Breast epithelium (tissue), 4 donors: ENCODE measurements around the gene SIRPA. TPM values are rescaled to one million over a fixed set of nuclear protein-coding genes. Genes with fewer than 3 reads are reported as not detected.

Source experiments
- DNase-seq, 2 donors: peaks; one replicate each; pipeline ENCODE4 v3.0.0-alpha.2; 2019; ENCODE audit warnings: low spot score in 2 of 2
- H3K27ac ChIP-seq, 2 donors: fragments of 200-600 bp; sonication (generic) in 1 of 2; one replicate each; pipeline ENCODE4 v1.5.1; 2016 to 2019; ENCODE audit warnings: mild to moderate bottlenecking in 1 of 2
- H3K27me3 ChIP-seq, 2 donors: fragments of 200-600 bp; sonication (generic) in 1 of 2; one replicate each; pipeline versions ENCODE4 v1.5.1 to v1.6.0; 2017 to 2019; ENCODE audit warnings: control low read depth in 1 of 2, mild to moderate bottlenecking in 1 of 2
- H3K36me3 ChIP-seq: fragments of 200-600 bp; one replicate; pipeline ENCODE4 v1.5.1; 2019
- H3K4me1 ChIP-seq, 2 donors: fragments of 200-600 bp; sonication (generic); one replicate each; pipeline ENCODE4 v1.5.1; 2016 to 2019; ENCODE audit warnings: control low read depth in 1 of 2
- H3K4me3 ChIP-seq, 3 donors: fragments of 200-600 bp; sonication (generic); 1 replicate in 2 of 3; 2 replicates in 1 of 3; pipeline ENCODE4 v1.5.1; 2016 to 2019; ENCODE audit warnings: mild to moderate bottlenecking in 3 of 3, moderate library complexity in 2 of 3
- H3K9me3 ChIP-seq, 2 donors: fragments of 200-600 bp; sonication (generic) in 1 of 2; one replicate each; pipeline ENCODE4 v1.5.1; 2016 to 2019; ENCODE audit warnings: control low read depth in 1 of 2
- CTCF ChIP-seq, 3 donors: fragments of 450-650 bp; IDR thresholded peaks; one replicate each; pipeline ENCODE4 v1.5.1; 2016 to 2017; ENCODE audit warnings: antibody characterized with exemption in 3 of 3, mild to moderate bottlenecking in 3 of 3, moderate library complexity in 3 of 3
- POLR2A ChIP-seq: fragments of 450-650 bp; IDR thresholded peaks from one replicate; pipeline ENCODE4 v1.6.1; 2016; ENCODE audit warnings: antibody characterized with exemption, mild to moderate bottlenecking, moderate library complexity
- POLR2AphosphoS5 ChIP-seq, 3 donors: sonication (generic); formaldehyde crosslinking; IDR thresholded peaks; one replicate each; pipeline ENCODE4 v1.6.1; 2017; ENCODE audit warnings: antibody characterized with exemption in 3 of 3
- intact Hi-C: fragments of 100-400 bp; cut with DNase I; formaldehyde crosslinking; loops from one replicate; pipeline ENCODE4 v1.15.1; 2023; ENCODE audit warnings: low total_unique reads
- total RNA-seq, 3 donors: library from RNA; depleted of rRNA; stranded (reverse); fragments of >200 nt; gene quantifications; one replicate each; pipeline ENCODE4 v1.1.0, GENCODE V29; 2016

The SIRPA gene
- total RNA-seq, 3 donors from 2014 or later, result 42.3 to 64.6 (median 53.9) TPM

GRCh38 chr20:1895674-1896483, 672 bp downstream of the SIRPA start:
- H3K4me1 ChIP-seq, result peaks cover 0 to 12% of the 10 kb centered on the region in 2 donors
- DNase-seq, result peak in 1 of 2 donors; percentile 57

GRCh38 chr20:1896484-1897258, 1.5 kb downstream of the SIRPA start:
- H3K9me3 ChIP-seq, result no peaks in the 10 kb centered on the region
- H3K36me3 ChIP-seq, result no peaks in the 10 kb centered on the region
- intact Hi-C loops, result loop anchor here (5.0 kb wide), 1 partner anchor 84 kb away; no protein-coding TSS in a partner anchor
- H3K4me1 ChIP-seq, result peaks cover 0 to 12% of the 10 kb centered on the region in 2 donors
- peak overlapping the region; percentile 93 to 99 for H3K27ac ChIP-seq
- H3K4me3 ChIP-seq, result peak overlapping the region; percentile 82 to 88 (median 85)
- TF ChIP-seq POLR2AphosphoS5 (IDR thresholded peaks at IDR 0.05) (no peak), POLR2A (no peak), CTCF (IDR thresholded peaks at IDR 0.05) (no peak)
- no peak for DNase-seq
- no peaks in the 10 kb centered on the region for H3K27me3 ChIP-seq

More at GRCh38 chr20:1895674-1896483, 672 bp downstream of the SIRPA start:
- no peaks in the 10 kb centered on the region for H3K36me3 ChIP-seq
- H3K9me3 ChIP-seq, result no peaks in the 10 kb centered on the region
- intact Hi-C loops, result loop anchor here (5.0 kb wide), 1 partner anchor 84 kb away; no protein-coding TSS in a partner anchor
- peak overlapping the region; percentile 93 to 99 for H3K27ac ChIP-seq
- peak in 1 of 3 donors; percentile 2 for TF ChIP-seq POLR2AphosphoS5 (IDR thresholded peaks at IDR 0.05)
- no peak for TF ChIP-seq CTCF (IDR thresholded peaks at IDR 0.05)
- TF ChIP-seq POLR2A, result no peak
- no peaks in the 10 kb centered on the region for H3K27me3 ChIP-seq
- H3K4me3 ChIP-seq, result peak overlapping the region; percentile 82 to 88 (median 85)

- Histone ChIP-seq H3K4me3 (peak overlapping the region; percentile 5 to 88 (median 85)), H3K27me3 (no peaks in the 10 kb centered on the region), H3K4me1 (peaks cover 0 to 12% of the 10 kb centered on the region in 2 donors), H3K9me3 (no peaks in the 10 kb centered on the region), H3K36me3 (no peaks in the 10 kb centered on the region), H3K27ac (peak overlapping the region; percentile 93 to 99)
- intact Hi-C loops, result loop anchor here (5.0 kb wide), 1 partner anchor 85 kb away; no protein-coding TSS in a partner anchor
- DNase-seq, result no peak
- no peak for TF ChIP-seq POLR2AphosphoS5 (IDR thresholded peaks at IDR 0.05)
- no peak for TF ChIP-seq CTCF (IDR thresholded peaks at IDR 0.05)
- no peak for TF ChIP-seq POLR2A
Measured at GRCh38 chr20:1897541-1897940, 2.3 kb downstream of the SIRPA start.

GRCh38 chr20:1897965-1898464, 2.8 kb downstream of the SIRPA start:
- intact Hi-C loops, result loop anchor here (5.0 kb wide), 1 partner anchor 86 kb away; no protein-coding TSS in a partner anchor
- H3K4me1 ChIP-seq, result peaks cover 0 to 12% of the 10 kb centered on the region in 2 donors
- H3K27ac ChIP-seq, result peak overlapping the region; percentile 93 to 99
- peak overlapping the region in 2 of 3 donors; percentile 5 to 88 for H3K4me3 ChIP-seq
- H3K9me3 ChIP-seq, result no peaks in the 10 kb centered on the region
- no peaks in the 10 kb centered on the region for H3K27me3 ChIP-seq
- no peak for DNase-seq
- no peaks in the 10 kb centered on the region for H3K36me3 ChIP-seq
- no peak for TF ChIP-seq POLR2AphosphoS5 (IDR thresholded peaks at IDR 0.05)
- TF ChIP-seq POLR2A, result no peak
- no peak for TF ChIP-seq CTCF (IDR thresholded peaks at IDR 0.05)
